ENCODE measurements around the gene GORASP1. TPM values are rescaled to one million over a fixed set of nuclear protein-coding genes. Genes with fewer than 3 reads are reported as not detected.

Gene GORASP1
- total RNA-seq, 2 donors from 2014 or later, result 20.0 to 24.5 TPM

GRCh38 chr3:39127269-39127907, 20.0 kb upstream of the GORASP1 start:
- no peaks in the 10 kb centered on the region for H3K9me3 Mint-ChIP-seq
- ATAC-seq (replicated peaks in 1 of 2), result peak in 1 of 2 donors; percentile 12
- H3K27me3 Mint-ChIP-seq (ENCODE audit: low read depth), result no peaks in the 10 kb centered on the region
- H3K36me3 Mint-ChIP-seq (ENCODE audit: insufficient read depth in 2 of 2), result no peaks in the 10 kb centered on the region
- no peak overlapping the region for H3K4me3 Mint-ChIP-seq
- H3K4me1 Mint-ChIP-seq (ENCODE audit: low read depth), result peaks cover 19% of the 10 kb centered on the region
- no peak for DNase-seq
- H3K27ac Mint-ChIP-seq, result no peak overlapping the region

GRCh38 chr3:39126532-39127071, 19.2 kb upstream of the GORASP1 start:
- Mint-ChIP-seq H3K36me3 (ENCODE audit: insufficient read depth in 2 of 2) (no peaks in the 10 kb centered on the region), H3K9me3 (no peaks in the 10 kb centered on the region), H3K4me3 (no peak overlapping the region), H3K27me3 (ENCODE audit: low read depth) (no peaks in the 10 kb centered on the region), H3K27ac (no peak overlapping the region), H3K4me1 (ENCODE audit: low read depth) (peaks cover 19% of the 10 kb centered on the region)
- peak; percentile 41 to 44 for ATAC-seq (replicated peaks in 1 of 2)
- peak in 1 of 2 donors; percentile 40 for DNase-seq

GRCh38 chr3:39125841-39126500, 18.5 kb upstream of the GORASP1 start:
- no peaks in the 10 kb centered on the region for H3K9me3 Mint-ChIP-seq
- H3K4me1 Mint-ChIP-seq (ENCODE audit: low read depth), result peaks cover 19% of the 10 kb centered on the region
- ATAC-seq (replicated peaks in 1 of 2) (no peak), DNase-seq (no peak)
- H3K36me3 Mint-ChIP-seq (ENCODE audit: insufficient read depth in 2 of 2), result no peaks in the 10 kb centered on the region
- H3K4me3 Mint-ChIP-seq, result no peak overlapping the region
- no peaks in the 10 kb centered on the region for H3K27me3 Mint-ChIP-seq (ENCODE audit: low read depth)
- H3K27ac Mint-ChIP-seq, result no peak overlapping the region

- ATAC-seq (replicated peaks in 1 of 2) (no peak), DNase-seq (no peak)
- H3K4me1 Mint-ChIP-seq (ENCODE audit: low read depth), result peaks cover 19% of the 10 kb centered on the region
- no peak overlapping the region for H3K4me3 Mint-ChIP-seq
- H3K36me3 Mint-ChIP-seq (ENCODE audit: insufficient read depth in 2 of 2), result no peaks in the 10 kb centered on the region
- no peak overlapping the region for H3K27ac Mint-ChIP-seq
- no peaks in the 10 kb centered on the region for H3K9me3 Mint-ChIP-seq
- H3K27me3 Mint-ChIP-seq (ENCODE audit: low read depth), result no peaks in the 10 kb centered on the region
These were observed 17.7 kb upstream of the GORASP1 start for GRCh38 chr3:39124876-39125840.

- Mint-ChIP-seq H3K36me3 (ENCODE audit: insufficient read depth in 2 of 2) (no peaks in the 10 kb centered on the region), H3K9me3 (no peaks in the 10 kb centered on the region), H3K27ac (no peak overlapping the region), H3K4me1 (ENCODE audit: low read depth) (peaks cover 14% of the 10 kb centered on the region), H3K4me3 (no peak overlapping the region), H3K27me3 (ENCODE audit: low read depth) (no peaks in the 10 kb centered on the region)
- DNase-seq (no peak), ATAC-seq (replicated peaks in 1 of 2) (no peak)
These were observed 15.4 kb upstream of the GORASP1 start for GRCh38 chr3:39122813-39123212.

GRCh38 chr3:39121621-39122020, 14.2 kb upstream of the GORASP1 start:
- DNase-seq (no peak), ATAC-seq (replicated peaks in 1 of 2) (no peak)
- H3K36me3 Mint-ChIP-seq (ENCODE audit: insufficient read depth in 2 of 2), result no peaks in the 10 kb centered on the region
- peaks cover 2% of the 10 kb centered on the region for H3K4me1 Mint-ChIP-seq (ENCODE audit: low read depth)
- no peak overlapping the region for H3K27ac Mint-ChIP-seq
- H3K27me3 Mint-ChIP-seq (ENCODE audit: low read depth), result no peaks in the 10 kb centered on the region
- no peaks in the 10 kb centered on the region for H3K9me3 Mint-ChIP-seq
- H3K4me3 Mint-ChIP-seq, result no peak overlapping the region

GRCh38 chr3:39118931-39119660, 11.7 kb upstream of the GORASP1 start:
- DNase-seq (no peak), ATAC-seq (replicated peaks in 1 of 2) (no peak)
- Mint-ChIP-seq H3K27ac (no peak overlapping the region), H3K9me3 (no peaks in the 10 kb centered on the region), H3K4me3 (no peak overlapping the region), H3K36me3 (ENCODE audit: insufficient read depth in 2 of 2) (no peaks in the 10 kb centered on the region), H3K4me1 (ENCODE audit: low read depth) (no peaks in the 10 kb centered on the region), H3K27me3 (ENCODE audit: low read depth) (no peaks in the 10 kb centered on the region)

- Mint-ChIP-seq H3K36me3 (ENCODE audit: insufficient read depth in 2 of 2) (no peaks in the 10 kb centered on the region), H3K27me3 (ENCODE audit: low read depth) (no peaks in the 10 kb centered on the region), H3K4me3 (no peak overlapping the region), H3K27ac (no peak overlapping the region), H3K4me1 (ENCODE audit: low read depth) (no peaks in the 10 kb centered on the region), H3K9me3 (no peaks in the 10 kb centered on the region)
- ATAC-seq (replicated peaks in 1 of 2) (no peak), DNase-seq (no peak)
These were observed 10.7 kb upstream of the GORASP1 start for GRCh38 chr3:39118079-39118478.

- Mint-ChIP-seq H3K9me3 (no peaks in the 10 kb centered on the region), H3K4me3 (no peak overlapping the region), H3K27ac (no peak overlapping the region), H3K36me3 (ENCODE audit: insufficient read depth in 2 of 2) (no peaks in the 10 kb centered on the region), H3K27me3 (ENCODE audit: low read depth) (no peaks in the 10 kb centered on the region), H3K4me1 (ENCODE audit: low read depth) (no peaks in the 10 kb centered on the region)
- DNase-seq (no peak), ATAC-seq (replicated peaks in 1 of 2) (no peak)
These were observed 8.4 kb upstream of the GORASP1 start for GRCh38 chr3:39115870-39116269.

- H3K9me3 Mint-ChIP-seq, result no peaks in the 10 kb centered on the region
- ATAC-seq (replicated peaks in 1 of 2), result no peak
- no peaks in the 10 kb centered on the region for H3K36me3 Mint-ChIP-seq (ENCODE audit: insufficient read depth in 2 of 2)
- H3K4me1 Mint-ChIP-seq (ENCODE audit: low read depth), result no peaks in the 10 kb centered on the region
- no peaks in the 10 kb centered on the region for H3K27me3 Mint-ChIP-seq (ENCODE audit: low read depth)
- no peak for DNase-seq
- no peak overlapping the region for H3K4me3 Mint-ChIP-seq
- H3K27ac Mint-ChIP-seq, result no peak overlapping the region
These were observed 7.0 kb upstream of the GORASP1 start for GRCh38 chr3:39114456-39114855.

GRCh38 chr3:39113291-39113690, 5.9 kb upstream of the GORASP1 start:
- peaks cover 9% of the 10 kb centered on the region for H3K4me1 Mint-ChIP-seq (ENCODE audit: low read depth)
- H3K27me3 Mint-ChIP-seq (ENCODE audit: low read depth), result no peaks in the 10 kb centered on the region
- DNase-seq (no peak), ATAC-seq (replicated peaks in 1 of 2) (no peak)
- H3K36me3 Mint-ChIP-seq (ENCODE audit: insufficient read depth in 2 of 2), result no peaks in the 10 kb centered on the region
- H3K27ac Mint-ChIP-seq, result no peak overlapping the region
- no peak overlapping the region for H3K4me3 Mint-ChIP-seq
- no peaks in the 10 kb centered on the region for H3K9me3 Mint-ChIP-seq

- Mint-ChIP-seq H3K36me3 (ENCODE audit: insufficient read depth in 2 of 2) (peaks cover 0 to 3% of the 10 kb centered on the region in 2 donors), H3K4me1 (ENCODE audit: low read depth) (peaks cover 16% of the 10 kb centered on the region), H3K27me3 (ENCODE audit: low read depth) (no peaks in the 10 kb centered on the region), H3K27ac (no peak overlapping the region), H3K4me3 (no peak overlapping the region), H3K9me3 (no peaks in the 10 kb centered on the region)
- no peak for ATAC-seq (replicated peaks in 1 of 2)
- no peak for DNase-seq
These were observed 5.1 kb upstream of the GORASP1 start for GRCh38 chr3:39112535-39112934.
